ENCODE results near the gene CUL4A.

The CUL4A gene

GRCh38 chr13:113182046-113182445, 27.4 kb upstream of the CUL4A start:
- DNase-seq, result no peak

GRCh38 chr13:113183450-113184129, 25.8 kb upstream of the CUL4A start:
- DNase-seq, result no peak

GRCh38 chr13:113184568-113185440, 24.6 kb upstream of the CUL4A start:
- no peak for DNase-seq

GRCh38 chr13:113186061-113186900, 23.1 kb upstream of the CUL4A start:
- no peak for DNase-seq

- DNase-seq, result no peak
Observed at GRCh38 chr13:113187263-113187669, 22.1 kb upstream of the CUL4A start.

GRCh38 chr13:113187883-113188665, 21.3 kb upstream of the CUL4A start:
- DNase-seq, result no peak

GRCh38 chr13:113190181-113190580, 19.2 kb upstream of the CUL4A start:
- DNase-seq, result no peak

GRCh38 chr13:113192279-113192678, 17.1 kb upstream of the CUL4A start:
- DNase-seq, result no peak

GRCh38 chr13:113192902-113193301, 16.5 kb upstream of the CUL4A start:
- DNase-seq, result no peak

- DNase-seq, result no peak
Observed at GRCh38 chr13:113195360-113195759, 14.1 kb upstream of the CUL4A start.

- DNase-seq, result no peak
Observed at GRCh38 chr13:113196970-113197737, 12.3 kb upstream of the CUL4A start.

- DNase-seq, result no peak
Observed at GRCh38 chr13:113201815-113202214, 7.6 kb upstream of the CUL4A start.

- no peak for DNase-seq
Observed at GRCh38 chr13:113202912-113203311, 6.5 kb upstream of the CUL4A start.

- no peak for DNase-seq
Observed at GRCh38 chr13:113203507-113204377, 5.7 kb upstream of the CUL4A start.

GRCh38 chr13:113204378-113204734, 5.1 kb upstream of the CUL4A start:
- DNase-seq, result no peak

- DNase-seq, result no peak
Observed at GRCh38 chr13:113205428-113205931, 3.9 kb upstream of the CUL4A start.

- no peak for DNase-seq
Observed at GRCh38 chr13:113207460-113207859, 2.0 kb upstream of the CUL4A start.

GRCh38 chr13:113207890-113208420, 1.5 kb upstream of the CUL4A start:
- DNase-seq, result no peak

GRCh38 chr13:113208421-113209335, 735 bp upstream of the CUL4A start, which contains the start of gene PCID2:
Gene PCID2, minus strand, starts transcription at chr13:113208669. Its CDS starts 35 bp downstream, at chr13:113208634.
- peak; percentile 55 for DNase-seq
